Measurements from ENCODE around the gene TRABD. TPM values are rescaled to one million over a fixed set of nuclear protein-coding genes. Genes with fewer than 3 reads are reported as not detected.

TRABD gene
- total RNA-seq, 1 experiment from 2014 or later = 33.5 TPM

GRCh38 chr22:50140615-50141014, 45.1 kb upstream of the TRABD start:
- ChIA-PET POLR2A (no interaction called here), CTCF (no interaction called here)
- TF ChIP-seq CTCF (IDR thresholded peaks at IDR 0.05; ENCODE audit: insufficient read depth in 1 of 2, low read depth in 1 of 2, low read length in 1 of 2, severe bottlenecking in 1 of 2, unreplicated experiment in 1 of 2) = no peak
- H3K36me3 Mint-ChIP-seq (ENCODE audit: insufficient read depth, unreplicated experiment) = no peaks in the 10 kb centered on the region
- no peak overlapping the region for H3K4me3 ChIP-seq (ENCODE audit: low read depth, low read length)
- no peaks in the 10 kb centered on the region for H3K36me3 ChIP-seq (ENCODE audit: control insufficient read depth, insufficient read depth, low read length)
- no TSS peak for BruUV-seq (replicated peaks)
- intact Hi-C loops (cut with micrococcal nuclease; ENCODE audit: unreplicated experiment) = no loop called here
- H3K27me3 Mint-ChIP-seq (ENCODE audit: insufficient read depth, unreplicated experiment) = no peaks in the 10 kb centered on the region
- H3K9me3 Mint-ChIP-seq (ENCODE audit: unreplicated experiment) = no peaks in the 10 kb centered on the region
- no peak overlapping the region for H3K27ac Mint-ChIP-seq (ENCODE audit: unreplicated experiment)
- H3K27me3 ChIP-seq (replicated peaks; ENCODE audit: control insufficient read depth, insufficient read depth, low read length) = no peaks in the 10 kb centered on the region
- no peak overlapping the region for H3K4me3 Mint-ChIP-seq (ENCODE audit: unreplicated experiment)
- H3K9me3 ChIP-seq = no peaks in the 10 kb centered on the region
- peaks cover 14% of the 10 kb centered on the region for H3K4me1 ChIP-seq
- no peak for DNase-seq
- peaks cover 12% of the 10 kb centered on the region for H3K4me1 Mint-ChIP-seq (ENCODE audit: low read depth, unreplicated experiment)

GRCh38 chr22:50141462-50141861, 44.3 kb upstream of the TRABD start:
- Mint-ChIP-seq H3K4me3 (ENCODE audit: unreplicated experiment) (no peak overlapping the region), H3K36me3 (ENCODE audit: insufficient read depth, unreplicated experiment) (no peaks in the 10 kb centered on the region), H3K27me3 (ENCODE audit: insufficient read depth, unreplicated experiment) (no peaks in the 10 kb centered on the region), H3K4me1 (ENCODE audit: low read depth, unreplicated experiment) (peaks cover 16% of the 10 kb centered on the region), H3K27ac (ENCODE audit: unreplicated experiment) (no peak overlapping the region), H3K9me3 (ENCODE audit: unreplicated experiment) (no peaks in the 10 kb centered on the region)
- H3K4me1 ChIP-seq = peaks cover 19% of the 10 kb centered on the region
- ChIA-PET CTCF (interaction anchor here (0.6 to 1.4 kb wide), 2 partner anchors 38 to 81 kb away, joined by 3 to 4 read pairs; no protein-coding TSS in a partner anchor), POLR2A (no interaction called here)
- no peak overlapping the region for H3K4me3 ChIP-seq (ENCODE audit: low read depth, low read length)
- H3K36me3 ChIP-seq (ENCODE audit: control insufficient read depth, insufficient read depth, low read length) = no peaks in the 10 kb centered on the region
- H3K27me3 ChIP-seq (replicated peaks; ENCODE audit: control insufficient read depth, insufficient read depth, low read length) = no peaks in the 10 kb centered on the region
- DNase-seq = no peak
- TF ChIP-seq CTCF (IDR thresholded peaks at IDR 0.05; ENCODE audit: insufficient read depth in 1 of 2, low read depth in 1 of 2, low read length in 1 of 2, severe bottlenecking in 1 of 2, unreplicated experiment in 1 of 2) = no peak
- no peaks in the 10 kb centered on the region for H3K9me3 ChIP-seq
- no TSS peak for BruUV-seq (replicated peaks)
- intact Hi-C loops (cut with micrococcal nuclease; ENCODE audit: unreplicated experiment) = no loop called here

- H3K4me1 ChIP-seq = peaks cover 19% of the 10 kb centered on the region
- H3K9me3 ChIP-seq = no peaks in the 10 kb centered on the region
- no peaks in the 10 kb centered on the region for H3K36me3 Mint-ChIP-seq (ENCODE audit: insufficient read depth, unreplicated experiment)
- H3K27ac Mint-ChIP-seq (ENCODE audit: unreplicated experiment) = no peak overlapping the region
- H3K27me3 ChIP-seq (replicated peaks; ENCODE audit: control insufficient read depth, insufficient read depth, low read length) = no peaks in the 10 kb centered on the region
- H3K4me1 Mint-ChIP-seq (ENCODE audit: low read depth, unreplicated experiment) = peaks cover 21% of the 10 kb centered on the region
- DNase-seq = peak in 1 of 2 experiments; percentile 39
- H3K4me3 Mint-ChIP-seq (ENCODE audit: unreplicated experiment) = no peak overlapping the region
- H3K4me3 ChIP-seq (ENCODE audit: low read depth, low read length) = no peak overlapping the region
- H3K36me3 ChIP-seq (ENCODE audit: control insufficient read depth, insufficient read depth, low read length) = no peaks in the 10 kb centered on the region
- TF ChIP-seq CTCF (IDR thresholded peaks at IDR 0.05; ENCODE audit: insufficient read depth in 1 of 2, low read depth in 1 of 2, low read length in 1 of 2, severe bottlenecking in 1 of 2, unreplicated experiment in 1 of 2) = peak; percentile 45 to 60
- POLR2A ChIA-PET = no interaction called here
- no peaks in the 10 kb centered on the region for H3K27me3 Mint-ChIP-seq (ENCODE audit: insufficient read depth, unreplicated experiment)
- BruUV-seq (replicated peaks) = no TSS peak
- intact Hi-C loops (cut with micrococcal nuclease; ENCODE audit: unreplicated experiment) = no loop called here
- CTCF ChIA-PET = interaction anchor here (0.6 to 1.4 kb wide), 4 partner anchors 38 to 131 kb away, joined by 3 to 5 read pairs (median 4); no protein-coding TSS in a partner anchor
- no peaks in the 10 kb centered on the region for H3K9me3 Mint-ChIP-seq (ENCODE audit: unreplicated experiment)
Measured at GRCh38 chr22:50141891-50142363, 43.8 kb upstream of the TRABD start.
